Adrenal gland (tissue), 12 donors: ENCODE results near the gene LYPD6B. TPM values are rescaled to one million over a fixed set of nuclear protein-coding genes. Genes with fewer than 3 reads are reported as not detected.

Source experiments
- DNase-seq, 7 donors: peaks; one replicate each; pipeline ENCODE4 v3.0.0-alpha.2; 2019 to 2020
- H3K27ac ChIP-seq, 5 donors: fragments of 200-600 bp; sonication (generic) in 4 of 5; 1 replicate in 3 of 5; 2 replicates in 2 of 5; pipeline versions ENCODE4 v1.5.1 to v1.8.0; 2016 to 2020; ENCODE audit warnings: mild to moderate bottlenecking in 1 of 5
- H3K27me3 ChIP-seq: fragments of 200-600 bp; 2 replicates; pipeline ENCODE4 v1.8.0; 2021
- H3K36me3 ChIP-seq, 2 donors: fragments of 200-600 bp; replicated peaks in 1 of 2; 1 replicate in 1 of 2; 2 replicates in 1 of 2; pipeline versions ENCODE4 v1.5.1 to v1.8.0; 2018 to 2022
- H3K4me1 ChIP-seq, 2 donors: fragments of 200-600 bp; replicated peaks in 1 of 2; 1 replicate in 1 of 2; 2 replicates in 1 of 2; pipeline versions ENCODE4 v1.5.1 to v1.8.0; 2018 to 2021
- H3K4me3 ChIP-seq, 4 donors: fragments of 200-600 bp; sonication (generic) in 3 of 4; one replicate each; pipeline ENCODE4 v1.5.1; 2016 to 2018
- H3K9me3 ChIP-seq, 3 donors: fragments of 200-600 bp; sonication (generic) in 1 of 3; replicated peaks in 1 of 3; 1 replicate in 2 of 3; 2 replicates in 1 of 3; pipeline versions ENCODE4 v1.5.1 to v1.8.0; 2016 to 2021
- CTCF ChIP-seq, 6 experiments: fragments of 450-650 bp in 4 of 6; fragments of 200-600 bp in 2 of 6; sonication (generic) in 1 of 6; IDR thresholded peaks; 1 replicate in 5 of 6; 2 replicates in 1 of 6; pipeline versions ENCODE4 v1.5.1 to v1.8.0; 2016 to 2021; ENCODE audit warnings: antibody characterized with exemption in 6 of 6, mild to moderate bottlenecking in 2 of 6, moderate library complexity in 1 of 6
- POLR2A ChIP-seq, 2 donors: fragments of 450-650 bp; IDR thresholded peaks; one replicate each; pipeline ENCODE4 v1.6.1; 2017; ENCODE audit warnings: antibody characterized with exemption in 2 of 2, mild to moderate bottlenecking in 2 of 2, moderate library complexity in 1 of 2
- WGBS, 4 donors: extraction: QIAGEN DNeasy Blood & Tissue Kit in 2 of 4; methylation state at CpG; one replicate each; pipeline versions ENCODE4 v1.1.5 to v1.1.7; 2013 to 2017; 5-methylcytosine and 5-hydroxymethylcytosine counted together
- intact Hi-C, 2 donors: fragments of 100-400 bp; cut with DNase I; formaldehyde crosslinking; loops; one replicate each; pipeline versions ENCODE4 v1.14.1 to v1.15.0; 2022 to 2023
- polyA plus RNA-seq, 3 donors: library from polyadenylated mRNA; stranded (reverse); fragments of 200-250 nt in 2 of 3; fragments of 350-450 nt in 1 of 3; fragmentation: Illumina TruSeq in 1 of 3; extraction: RNeasy Lipid Tissue Mini Kit (QIAGEN cat#74804) in 1 of 3; gene quantifications; one replicate each; pipeline ENCODE4 v1.2.3, GENCODE V29; 2013 to 2014
- total RNA-seq, 9 donors: library from RNA; depleted of rRNA in 4 of 9; stranded (reverse); fragments of >200 nt in 4 of 9; fragments of 120-200 nt in 1 of 9; fragmentation: NEBNext Ultra II Directional in 1 of 9; extraction: Animal tissue kit (Norgen Biotek cat#: 25700) in 1 of 9; gene quantifications; one replicate each; pipeline versions ENCODE4 v1.1.0 to v1.2.4, GENCODE V29; 2013 to 2023
- donor health status: healthy with polysubstance abuse.
- donor health status: Bipolar disorder and iron deficiency.
- donor health status: DM: yes; HTN: yes; CAD: no.
- donor health status: DM: no; HTN: no; CAD: no.
- donor health status: DM: no; HTN: no; CAD: no.
- donor health status: DM: yes; HTN: yes; CAD: no.

LYPD6B gene
- total and polyA plus RNA-seq, 12 donors: 0.15 to 0.98 (median 0.50) TPM; not detected in 2

GRCh38 chr2:149223472-149224095 is 185.1 kb downstream of the LYPD6B start:
- Histone ChIP-seq H3K9me3 (no peaks in the 10 kb centered on the region), H3K4me3 (no peak overlapping the region), H3K4me1 (no peaks in the 10 kb centered on the region), H3K27ac (no peak overlapping the region), H3K27me3 (no peaks in the 10 kb centered on the region), H3K36me3 (no peaks in the 10 kb centered on the region)
- TF ChIP-seq POLR2A (IDR thresholded peaks at IDR 0.05) (no peak), CTCF (IDR thresholded peaks at IDR 0.05) (no peak)
- no peak for DNase-seq
- 72 to 87% (median 85%) methylated on average over 2 of the region's 2 CpGs for WGBS, 4 donors
- intact Hi-C loops: no loop called here

GRCh38 chr2:149224543-149224942 is 186.0 kb downstream of the LYPD6B start:
- no peak overlapping the region for H3K4me3 ChIP-seq
- H3K9me3 ChIP-seq: no peaks in the 10 kb centered on the region
- no peaks in the 10 kb centered on the region for H3K27me3 ChIP-seq
- no peak overlapping the region for H3K27ac ChIP-seq
- 73 to 87% (median 79%) methylated on average over 5 of the region's 5 CpGs for WGBS, 4 donors
- no peak for TF ChIP-seq POLR2A (IDR thresholded peaks at IDR 0.05)
- TF ChIP-seq CTCF (IDR thresholded peaks at IDR 0.05): no peak
- no peak for DNase-seq
- no peaks in the 10 kb centered on the region for H3K4me1 ChIP-seq
- H3K36me3 ChIP-seq: no peaks in the 10 kb centered on the region
- intact Hi-C loops: no loop called here

- no peak overlapping the region for H3K27ac ChIP-seq
- no peaks in the 10 kb centered on the region for H3K36me3 ChIP-seq
- no peaks in the 10 kb centered on the region for H3K9me3 ChIP-seq
- peak in 1 of 7 donors; percentile 1 for DNase-seq
- intact Hi-C loops: no loop called here
- no peaks in the 10 kb centered on the region for H3K4me1 ChIP-seq
- no peak for TF ChIP-seq CTCF (IDR thresholded peaks at IDR 0.05)
- no peak for TF ChIP-seq POLR2A (IDR thresholded peaks at IDR 0.05)
- H3K4me3 ChIP-seq: no peak overlapping the region
- 29 to 50% (median 38%) methylated on average over 2 of the region's 2 CpGs for WGBS, 4 donors
- H3K27me3 ChIP-seq: no peaks in the 10 kb centered on the region
Measured at GRCh38 chr2:149225446-149225845, 186.9 kb downstream of the LYPD6B start.

GRCh38 chr2:149226790-149227189 is 188.3 kb downstream of the LYPD6B start:
- Histone ChIP-seq H3K36me3 (no peaks in the 10 kb centered on the region), H3K27me3 (no peaks in the 10 kb centered on the region), H3K4me1 (no peaks in the 10 kb centered on the region), H3K4me3 (no peak overlapping the region), H3K9me3 (no peaks in the 10 kb centered on the region), H3K27ac (no peak overlapping the region)
- no peak for TF ChIP-seq CTCF (IDR thresholded peaks at IDR 0.05)
- WGBS, 4 donors: 64 to 76% (median 69%) methylated on average over 6 of the region's 6 CpGs
- intact Hi-C loops: no loop called here
- no peak for DNase-seq
